Lower leg skin (tissue), 3 donors: ENCODE measurements around the gene ZNF398.

Experiments used
- POLR2A ChIP-seq, 2 donors: fragments of 450-650 bp; IDR thresholded peaks; one replicate each; pipeline ENCODE4 v1.6.1; 2016 to 2017; ENCODE audit warnings: antibody characterized with exemption in 2 of 2, mild to moderate bottlenecking in 1 of 2, moderate library complexity in 1 of 2
- TF ChIP-seq, protein P1 (sequence below), 3 donors: fragments of 450-650 bp; IDR thresholded peaks; one replicate each; pipeline ENCODE4 v1.5.1; 2016; ENCODE audit warnings: antibody characterized with exemption in 3 of 3, mild to moderate bottlenecking in 3 of 3, moderate library complexity in 2 of 3

DNA sequence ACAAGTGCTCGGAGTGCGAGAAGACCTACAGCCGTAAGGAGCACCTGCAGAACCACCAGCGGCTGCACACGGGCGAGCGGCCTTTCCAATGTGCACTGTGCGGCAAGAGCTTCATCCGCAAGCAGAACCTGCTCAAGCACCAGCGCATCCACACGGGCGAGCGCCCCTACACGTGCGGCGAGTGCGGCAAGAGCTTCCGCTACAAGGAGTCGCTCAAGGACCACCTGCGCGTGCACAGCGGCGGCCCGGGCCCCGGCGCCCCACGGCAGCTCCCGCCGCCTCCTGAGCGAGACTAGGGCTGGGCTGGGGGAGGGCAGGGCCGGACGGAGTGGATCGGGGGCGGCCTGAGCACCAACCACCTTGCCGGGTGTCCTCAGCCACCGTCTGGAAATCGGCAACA lies 77.1 kb downstream of the ZNF398 start:
- TF ChIP-seq, protein P1, sequence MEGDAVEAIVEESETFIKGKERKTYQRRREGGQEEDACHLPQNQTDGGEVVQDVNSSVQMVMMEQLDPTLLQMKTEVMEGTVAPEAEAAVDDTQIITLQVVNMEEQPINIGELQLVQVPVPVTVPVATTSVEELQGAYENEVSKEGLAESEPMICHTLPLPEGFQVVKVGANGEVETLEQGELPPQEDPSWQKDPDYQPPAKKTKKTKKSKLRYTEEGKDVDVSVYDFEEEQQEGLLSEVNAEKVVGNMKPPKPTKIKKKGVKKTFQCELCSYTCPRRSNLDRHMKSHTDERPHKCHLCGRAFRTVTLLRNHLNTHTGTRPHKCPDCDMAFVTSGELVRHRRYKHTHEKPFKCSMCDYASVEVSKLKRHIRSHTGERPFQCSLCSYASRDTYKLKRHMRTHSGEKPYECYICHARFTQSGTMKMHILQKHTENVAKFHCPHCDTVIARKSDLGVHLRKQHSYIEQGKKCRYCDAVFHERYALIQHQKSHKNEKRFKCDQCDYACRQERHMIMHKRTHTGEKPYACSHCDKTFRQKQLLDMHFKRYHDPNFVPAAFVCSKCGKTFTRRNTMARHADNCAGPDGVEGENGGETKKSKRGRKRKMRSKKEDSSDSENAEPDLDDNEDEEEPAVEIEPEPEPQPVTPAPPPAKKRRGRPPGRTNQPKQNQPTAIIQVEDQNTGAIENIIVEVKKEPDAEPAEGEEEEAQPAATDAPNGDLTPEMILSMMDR (IDR thresholded peaks at IDR 0.05) = no peak
- TF ChIP-seq POLR2A (IDR thresholded peaks at IDR 0.05) = no peak
